K562 (cell line): ENCODE measurements around the gene CDKN1C. TPM values are rescaled to one million over a fixed set of nuclear protein-coding genes. Genes with fewer than 3 reads are reported as not detected.

Source experiments
- ARHGAP35 ChIP-seq: fragments of 450-650 bp; IDR thresholded peaks from 2 replicates; pipeline ENCODE4 v1.6.1; 2018; ENCODE audit not compliant: partially characterized antibody
- ATF2 ChIP-seq: sonication (generic); formaldehyde crosslinking; IDR thresholded peaks from 2 replicates; pipeline ENCODE4 v1.8.1; 2022; ENCODE audit warnings: missing genetic modification reagents
- CHD2 ChIP-seq: IDR thresholded peaks from 2 replicates; pipeline ENCODE4 v1.6.1; 2011; ENCODE audit warnings: low read depth, low read length
- CREBBP ChIP-seq: IDR thresholded peaks from one replicate; pipeline ENCODE4 v1.6.1; 2012; ENCODE audit warnings: low read depth, mild to moderate bottlenecking, control low read depth, inconsistent platforms, low read length
- DEAF1 ChIP-seq: fragments of 450-650 bp; formaldehyde crosslinking; IDR thresholded peaks from 2 replicates; pipeline ENCODE4 v1.4.0; 2020; ENCODE audit warnings: mild to moderate bottlenecking, moderate library complexity
- E2F1 ChIP-seq: sonication (generic); formaldehyde crosslinking; IDR thresholded peaks from 2 replicates; pipeline ENCODE4 v1.8.1; 2023; ENCODE audit warnings: mild to moderate bottlenecking, missing genetic modification reagents, moderate library complexity
- E2F3 ChIP-seq: fragments of 250-450 bp; sonication (Bioruptor Pico); IDR thresholded peaks from 2 replicates; pipeline ENCODE4 v1.4.0; 2020; ENCODE audit warnings: mild to moderate bottlenecking
- ELK1 ChIP-seq: sonication (generic); formaldehyde crosslinking; IDR thresholded peaks from 2 replicates; pipeline ENCODE4 v1.8.1; 2022; ENCODE audit warnings: missing genetic modification reagents
- GABPB2 ChIP-seq: fragments of 250-450 bp; sonication (Bioruptor Pico); conservative IDR thresholded peaks from 2 replicates; pipeline ENCODE4 v1.5.1; 2021; ENCODE audit warnings: mild to moderate bottlenecking
- GTF2A2 ChIP-seq: IDR thresholded peaks from 2 replicates; pipeline ENCODE4 v1.6.1; 2016; ENCODE audit warnings: mild to moderate bottlenecking, missing genetic modification characterization, missing compliant biosample characterization
- HMGN3 ChIP-seq: IDR thresholded peaks from 2 replicates; pipeline ENCODE4 v1.6.1; 2011; ENCODE audit warnings: borderline replicate concordance, low read depth, mild to moderate bottlenecking, mixed read lengths, low read length; ENCODE audit not compliant: insufficient read length; ENCODE audit errors: extremely low read depth
- HOMEZ ChIP-seq: fragments of 250-450 bp; sonication (Bioruptor Pico); IDR thresholded peaks from 2 replicates; pipeline ENCODE4 v1.4.0; 2020; ENCODE audit warnings: mild to moderate bottlenecking, moderate library complexity
- KHSRP ChIP-seq: fragments of 450-650 bp; IDR thresholded peaks from 2 replicates; pipeline ENCODE4 v1.6.1; 2017
- MAFF ChIP-seq: IDR thresholded peaks from 2 replicates; pipeline ENCODE4 v1.6.1; 2012; ENCODE audit warnings: low read length, improper control_type of control experiment
- MAZ ChIP-seq, 2 experiments: fragments of 450-650 bp in 1 of 2; sonication (generic) in 1 of 2; formaldehyde crosslinking; IDR thresholded peaks in 1 of 2; conservative IDR thresholded peaks in 1 of 2; 2 replicates each; pipeline versions ENCODE4 v1.4.0 to v1.5.0; 2020; ENCODE audit warnings: mild to moderate bottlenecking in 1 of 2, missing genetic modification reagents in 1 of 2
- NFXL1 ChIP-seq: fragments of 450-650 bp; formaldehyde crosslinking; IDR thresholded peaks from 2 replicates; pipeline ENCODE4 v1.4.0; 2021; ENCODE audit warnings: mild to moderate bottlenecking
- POLR2A ChIP-seq: fragments of 450-650 bp; conservative IDR thresholded peaks from 2 replicates; pipeline ENCODE4 v1.6.1; 2016
- POLR2AphosphoS2 ChIP-seq: IDR thresholded peaks from 2 replicates; pipeline ENCODE4 v1.6.1; 2012; ENCODE audit warnings: low read length, improper control_type of control experiment
- PTBP1 ChIP-seq: fragments of 200-400 bp; formaldehyde crosslinking; IDR thresholded peaks from 2 replicates; pipeline ENCODE4 v1.6.1; 2017; ENCODE audit warnings: low read depth, low read length
- STAG1 ChIP-seq: sonication (generic); formaldehyde crosslinking; IDR thresholded peaks from 2 replicates; pipeline ENCODE4 v1.5.0; 2020; ENCODE audit warnings: missing genetic modification reagents, borderline replicate concordance
- TCF7 ChIP-seq: sonication (generic); IDR thresholded peaks from 2 replicates; pipeline ENCODE4 v1.6.1; 2016; ENCODE audit warnings: antibody characterized with exemption, borderline replicate concordance
- ZNF347 ChIP-seq: fragments of 450-650 bp; formaldehyde crosslinking; IDR thresholded peaks from 2 replicates; pipeline ENCODE4 v1.4.0; 2020; ENCODE audit warnings: low read depth, mild to moderate bottlenecking, moderate library complexity
- ZNF75A ChIP-seq: fragments of 450-650 bp; formaldehyde crosslinking; IDR thresholded peaks from 2 replicates; pipeline ENCODE4 v1.4.0; 2020; ENCODE audit warnings: mild to moderate bottlenecking
- ZNF76 ChIP-seq: fragments of 250-450 bp; sonication (Bioruptor Pico); IDR thresholded peaks from 2 replicates; pipeline ENCODE4 v1.4.0; 2020; ENCODE audit warnings: mild to moderate bottlenecking, moderate library complexity, borderline replicate concordance
- polyA plus RNA-seq, 8 experiments: library from polyadenylated mRNA; depleted of rRNA in 4 of 8; stranded (reverse) in 5 of 8; unstranded in 3 of 8; fragments of >200 nt; fragmentation: Nextera tagmentation in 2 of 8; fragmentation: Illumina TruSeq in 1 of 8; extraction: Ambion mirVana in 2 of 8; extraction: Trizol in 1 of 8; gene quantifications; 2 replicates each; pipeline versions ENCODE4 v1.2.1 to v1.2.3, GENCODE V29; 2011 to 2014; ENCODE audit warnings: inconsistent platforms in 1 of 8, missing spikeins in 1 of 8
- total RNA-seq, 7 experiments: library from RNA; depleted of rRNA in 6 of 7; stranded (reverse); fragments of >200 nt in 6 of 7; fragmentation: Illumina TruSeq in 2 of 7; extraction: Trizol in 2 of 7; gene quantifications; 2 replicates each; pipeline versions ENCODE4 v1.2.1 to v1.2.3, GENCODE V29; 2011 to 2021; ENCODE audit warnings: low replicate concordance in 1 of 7

Gene CDKN1C
- total and polyA plus RNA-seq, 9 of the 15 experiments (the other 6 are each of a cell fraction or from before 2014, with no cell fraction given), result 2.8 to 21.1 (median 9.3) TPM

- TF ChIP-seq E2F1 (CRISPR knock-in tag) (no peak), KHSRP (no peak), TCF7 (no peak), ZNF347 (no peak), MAFF (no peak), HMGN3 (no peak), GABPB2 (CRISPR knock-in tag) (no peak), MAZ (CRISPR knock-in tag; conservative IDR thresholded peaks at IDR 0.05 in 1 of 2, IDR thresholded peaks at IDR 0.05 in 1 of 2) (no peak), CHD2 (no peak), POLR2AphosphoS2 (no peak), NFXL1 (CRISPR knock-in tag) (no peak), ATF2 (CRISPR knock-in tag) (peak; percentile 59; the same call in 1 of the 2 replicates), E2F3 (CRISPR knock-in tag) (0 out of 2 replicates have a peak, but pooled peaks have one; percentile 19), HOMEZ (CRISPR knock-in tag) (no peak), ZNF76 (CRISPR knock-in tag) (no peak), ELK1 (no peak), CREBBP (no peak), ZNF75A (no peak), GTF2A2 (tag) (no peak), STAG1 (no peak), ARHGAP35 (no peak), PTBP1 (no peak), DEAF1 (CRISPR knock-in tag) (no peak), POLR2A (no peak)
These were observed 12.9 kb upstream of the CDKN1C start (continued) for GRCh38 chr11:2898366-2899079.
